Panc1 (cell line): ENCODE data around the gene NR5A2. TPM values are rescaled to one million over a fixed set of nuclear protein-coding genes. Genes with fewer than 3 reads are reported as not detected.

Experiments used
- ATAC-seq: fragments of 200-7000 bp; cut with Tn5 transposase; 2 replicates; pipeline ENCODE4 v1.9.1; 2020; ENCODE audit warnings: mild to moderate bottlenecking, moderate library complexity
- BruUV-seq: library from RNA; stranded (reverse); fragments of 400-500 nt; replicated peaks from 2 replicates; lab custom pipeline; 2021; lab: Mats Ljungman, UMichigan
- CTCF ChIA-PET: fragments of 300-600 bp; sonication (Branson Sonifier 250); formaldehyde crosslinking; loops from one replicate; lab custom pipeline; 2022; ENCODE audit warnings: antibody characterized with exemption; lab: Charles Lee
- POLR2A ChIA-PET: fragments of 300-600 bp; sonication (Branson Sonifier 250); formaldehyde crosslinking; loops from one replicate; lab custom pipeline; 2022; ENCODE audit warnings: antibody characterized with exemption; lab: Charles Lee
- DNase-seq: peaks from one replicate; pipeline ENCODE4 v3.0.0-alpha.2; 2010; ENCODE audit warnings: low read depth, low spot score
- H3K27ac ChIP-seq: 2 replicates; pipeline ENCODE4 v1.5.1; 2011; ENCODE audit warnings: mild to moderate bottlenecking, low read length, inconsistent platforms
- H3K27me3 ChIP-seq: fragments of 200-500 bp; sonication (Bioruptor generic); 2 replicates; pipeline ENCODE4 v1.6.0; 2014; ENCODE audit warnings: low read length, inconsistent platforms; ENCODE audit not compliant: control insufficient read depth, insufficient read depth
- H3K36me3 ChIP-seq: fragments of 200-500 bp; sonication (Bioruptor generic); 2 replicates; pipeline ENCODE4 v1.5.1; 2014; ENCODE audit warnings: inconsistent platforms, mild to moderate bottlenecking, low read length, moderate library complexity; ENCODE audit not compliant: control insufficient read depth, insufficient read depth
- H3K4me1 ChIP-seq: 2 replicates; pipeline ENCODE4 v1.5.1; 2011; ENCODE audit warnings: inconsistent platforms, mild to moderate bottlenecking, low read length, moderate library complexity; ENCODE audit not compliant: control insufficient read depth, insufficient read depth
- H3K4me3 ChIP-seq, 2 experiments: 2 replicates each; pipeline ENCODE4 v1.5.1; 2011 to 2012; ENCODE audit warnings: low read depth in 2 of 2, low read length in 2 of 2, mild to moderate bottlenecking in 2 of 2, inconsistent platforms in 1 of 2, moderate library complexity in 1 of 2
- H3K9me3 ChIP-seq: fragments of 200-500 bp; sonication (Bioruptor generic); 2 replicates; pipeline ENCODE4 v1.5.1; 2014; ENCODE audit warnings: low read depth, mild to moderate bottlenecking, inconsistent platforms, low read length, moderate library complexity; ENCODE audit not compliant: control insufficient read depth, insufficient read depth
- POLR2AphosphoS5 ChIP-seq: IDR thresholded peaks from 2 replicates; pipeline ENCODE4 v1.6.1; 2012; ENCODE audit warnings: mild to moderate bottlenecking, low read depth, low read length, moderate library complexity
- SIN3A ChIP-seq: IDR thresholded peaks from 2 replicates; pipeline ENCODE4 v1.6.1; 2012; ENCODE audit warnings: low read depth, mild to moderate bottlenecking, low read length, moderate library complexity, borderline replicate concordance; ENCODE audit not compliant: insufficient read depth
- TCF7L2 ChIP-seq: IDR thresholded peaks from 2 replicates; pipeline ENCODE4 v1.6.1; 2011; ENCODE audit warnings: mild to moderate bottlenecking, low read depth, low read length, inconsistent platforms
- in situ Hi-C: cut with HindIII; loops from 2 replicates; pipeline ENCODE4 v1.10.0; 2016; ENCODE audit warnings: low sequenced_read_pairs, low pct_unique_long_range_greater_than_20kb
- intact Hi-C: fragments of 100-400 bp; cut with micrococcal nuclease; formaldehyde crosslinking; loops from one replicate; pipeline ENCODE4 v1.10.0; 2022; ENCODE audit not compliant: unreplicated experiment
- total RNA-seq: library from RNA; stranded (reverse); gene quantifications from one replicate; pipeline ENCODE4 v1.2.1, GENCODE V29; 2021; ENCODE audit not compliant: unreplicated experiment
- TF ChIP-seq, protein P1 (sequence below), 2 experiments: IDR thresholded peaks; 2 replicates each; pipeline ENCODE4 v1.6.1; 2011 to 2012; ENCODE audit warnings: low read depth in 2 of 2, control low read depth in 1 of 2, low read length in 1 of 2, mild to moderate bottlenecking in 1 of 2, moderate library complexity in 1 of 2; ENCODE audit not compliant: insufficient read depth in 1 of 2
- TF ChIP-seq, protein P2 (sequence below): fragments of 450-650 bp; IDR thresholded peaks from 2 replicates; pipeline ENCODE4 v1.5.1; 2017; ENCODE audit warnings: mild to moderate bottlenecking

NR5A2 gene
- total RNA-seq, 1 experiment from 2014 or later: 4.3 TPM

DNA sequence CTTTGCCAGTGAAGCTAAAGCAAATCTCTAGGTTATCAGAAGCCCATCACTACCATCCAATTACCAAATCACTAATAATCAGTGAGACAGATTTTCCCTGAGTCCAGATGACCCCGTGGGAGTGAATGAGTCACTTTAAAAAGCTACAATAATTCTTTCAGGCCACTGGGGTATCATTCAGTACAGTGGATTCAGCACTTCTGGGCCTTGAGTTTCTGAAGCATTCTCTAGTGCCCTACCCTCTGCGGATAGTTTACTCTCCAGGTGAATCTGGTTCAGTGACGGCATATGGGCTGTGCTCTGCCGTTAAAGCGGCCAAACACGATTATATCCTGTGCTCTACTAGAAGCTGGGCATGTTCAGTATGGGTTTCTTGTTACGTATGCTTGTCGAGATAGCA lies 26.1 kb downstream of the NR5A2 start:
- no TSS peak for BruUV-seq
- DNase-seq (no peak), ATAC-seq (no peak)
- no peaks in the 10 kb centered on the region for H3K9me3 ChIP-seq
- CTCF ChIA-PET: interaction anchor here (1.2 kb wide), 1 partner anchor 446 kb away, joined by 3 read pairs; no protein-coding TSS in a partner anchor
- no peaks in the 10 kb centered on the region for H3K27me3 ChIP-seq
- H3K27ac ChIP-seq: no peak overlapping the region
- no peaks in the 10 kb centered on the region for H3K4me1 ChIP-seq
- H3K36me3 ChIP-seq: no peaks in the 10 kb centered on the region
- intact Hi-C loops: no loop called here
- TF ChIP-seq, protein P1, sequence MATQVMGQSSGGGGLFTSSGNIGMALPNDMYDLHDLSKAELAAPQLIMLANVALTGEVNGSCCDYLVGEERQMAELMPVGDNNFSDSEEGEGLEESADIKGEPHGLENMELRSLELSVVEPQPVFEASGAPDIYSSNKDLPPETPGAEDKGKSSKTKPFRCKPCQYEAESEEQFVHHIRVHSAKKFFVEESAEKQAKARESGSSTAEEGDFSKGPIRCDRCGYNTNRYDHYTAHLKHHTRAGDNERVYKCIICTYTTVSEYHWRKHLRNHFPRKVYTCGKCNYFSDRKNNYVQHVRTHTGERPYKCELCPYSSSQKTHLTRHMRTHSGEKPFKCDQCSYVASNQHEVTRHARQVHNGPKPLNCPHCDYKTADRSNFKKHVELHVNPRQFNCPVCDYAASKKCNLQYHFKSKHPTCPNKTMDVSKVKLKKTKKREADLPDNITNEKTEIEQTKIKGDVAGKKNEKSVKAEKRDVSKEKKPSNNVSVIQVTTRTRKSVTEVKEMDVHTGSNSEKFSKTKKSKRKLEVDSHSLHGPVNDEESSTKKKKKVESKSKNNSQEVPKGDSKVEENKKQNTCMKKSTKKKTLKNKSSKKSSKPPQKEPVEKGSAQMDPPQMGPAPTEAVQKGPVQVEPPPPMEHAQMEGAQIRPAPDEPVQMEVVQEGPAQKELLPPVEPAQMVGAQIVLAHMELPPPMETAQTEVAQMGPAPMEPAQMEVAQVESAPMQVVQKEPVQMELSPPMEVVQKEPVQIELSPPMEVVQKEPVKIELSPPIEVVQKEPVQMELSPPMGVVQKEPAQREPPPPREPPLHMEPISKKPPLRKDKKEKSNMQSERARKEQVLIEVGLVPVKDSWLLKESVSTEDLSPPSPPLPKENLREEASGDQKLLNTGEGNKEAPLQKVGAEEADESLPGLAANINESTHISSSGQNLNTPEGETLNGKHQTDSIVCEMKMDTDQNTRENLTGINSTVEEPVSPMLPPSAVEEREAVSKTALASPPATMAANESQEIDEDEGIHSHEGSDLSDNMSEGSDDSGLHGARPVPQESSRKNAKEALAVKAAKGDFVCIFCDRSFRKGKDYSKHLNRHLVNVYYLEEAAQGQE (IDR thresholded peaks at IDR 0.05; ENCODE audit: insufficient read depth in 1 of 2, low read depth in 2 of 2, low read length in 1 of 2): no peak
- TF ChIP-seq SIN3A: no peak
- TF ChIP-seq, protein P2, sequence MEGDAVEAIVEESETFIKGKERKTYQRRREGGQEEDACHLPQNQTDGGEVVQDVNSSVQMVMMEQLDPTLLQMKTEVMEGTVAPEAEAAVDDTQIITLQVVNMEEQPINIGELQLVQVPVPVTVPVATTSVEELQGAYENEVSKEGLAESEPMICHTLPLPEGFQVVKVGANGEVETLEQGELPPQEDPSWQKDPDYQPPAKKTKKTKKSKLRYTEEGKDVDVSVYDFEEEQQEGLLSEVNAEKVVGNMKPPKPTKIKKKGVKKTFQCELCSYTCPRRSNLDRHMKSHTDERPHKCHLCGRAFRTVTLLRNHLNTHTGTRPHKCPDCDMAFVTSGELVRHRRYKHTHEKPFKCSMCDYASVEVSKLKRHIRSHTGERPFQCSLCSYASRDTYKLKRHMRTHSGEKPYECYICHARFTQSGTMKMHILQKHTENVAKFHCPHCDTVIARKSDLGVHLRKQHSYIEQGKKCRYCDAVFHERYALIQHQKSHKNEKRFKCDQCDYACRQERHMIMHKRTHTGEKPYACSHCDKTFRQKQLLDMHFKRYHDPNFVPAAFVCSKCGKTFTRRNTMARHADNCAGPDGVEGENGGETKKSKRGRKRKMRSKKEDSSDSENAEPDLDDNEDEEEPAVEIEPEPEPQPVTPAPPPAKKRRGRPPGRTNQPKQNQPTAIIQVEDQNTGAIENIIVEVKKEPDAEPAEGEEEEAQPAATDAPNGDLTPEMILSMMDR: no peak
- no peak for TF ChIP-seq POLR2AphosphoS5
- no peak for TF ChIP-seq TCF7L2
- no peak overlapping the region for H3K4me3 ChIP-seq
- POLR2A ChIA-PET: interaction anchor here (0.7 kb wide), 1 partner anchor 188 kb away, joined by 5 read pairs; no protein-coding TSS in a partner anchor
- in situ Hi-C loops: no loop called here

DNA sequence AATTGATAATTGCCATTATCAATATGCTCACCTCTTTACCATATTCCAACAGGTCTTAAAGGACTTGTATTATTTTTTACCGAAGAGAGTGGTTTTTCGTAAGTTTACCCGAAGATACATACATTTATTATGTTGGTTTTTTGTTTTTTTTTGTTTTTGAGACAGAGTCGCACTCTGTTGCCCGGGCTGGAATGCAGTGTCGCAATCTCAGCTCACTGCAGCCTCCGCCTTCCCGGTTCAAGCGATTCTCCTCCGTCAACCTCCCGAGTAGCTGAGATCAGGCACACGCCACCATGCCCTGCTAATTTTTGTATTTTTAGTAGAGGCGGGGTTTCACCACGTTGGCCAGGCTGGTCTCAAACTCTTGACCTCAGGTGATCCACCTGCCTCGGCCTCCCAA lies 30.8 kb downstream of the NR5A2 start:
- no TSS peak for BruUV-seq
- in situ Hi-C loops: no loop called here
- ATAC-seq: no peak

More for the DNA sequence above, 30.8 kb downstream of the NR5A2 start:
- H3K36me3 ChIP-seq: no peaks in the 10 kb centered on the region
- TF ChIP-seq, protein P2: no peak
- CTCF ChIA-PET: no interaction called here
- POLR2A ChIA-PET: no interaction called here
- no peaks in the 10 kb centered on the region for H3K27me3 ChIP-seq
- DNase-seq: no peak
- no peaks in the 10 kb centered on the region for H3K4me1 ChIP-seq
- no peak overlapping the region for H3K4me3 ChIP-seq
- H3K9me3 ChIP-seq: no peaks in the 10 kb centered on the region
- H3K27ac ChIP-seq: no peak overlapping the region
- intact Hi-C loops: no loop called here
